ENCODE data around the gene RAPGEF2. TPM values are rescaled to one million over a fixed set of nuclear protein-coding genes. Genes with fewer than 3 reads are reported as not detected.

RAPGEF2 gene
- total and polyA plus RNA-seq, 4 donors = 44.4 to 116 (median 66.0) TPM

GRCh38 chr4:159097785-159098184 lies 5.1 kb upstream of the RAPGEF2 start:
- no CpG with 5 or more reads among the region's 1 CpG for WGBS (ENCODE audit: insufficient coverage)

GRCh38 chr4:159098482-159099127 lies 4.3 kb upstream of the RAPGEF2 start:
- Histone ChIP-seq H3K27me3 (ENCODE audit: control insufficient read depth, insufficient read depth, low read length) (no peaks in the 10 kb centered on the region), H3K4me1 (ENCODE audit: control insufficient read depth, insufficient read depth, low read length) (peaks cover 6% of the 10 kb centered on the region), H3K27ac (ENCODE audit: low read depth, low read length) (no peak overlapping the region), H3K36me3 (ENCODE audit: control insufficient read depth, insufficient read depth, low read length) (no peaks in the 10 kb centered on the region), H3K9me3 (ENCODE audit: control insufficient read depth, insufficient read depth, low read length) (no peaks in the 10 kb centered on the region), H3K4me3 (ENCODE audit: low read depth, low read length) (no peak overlapping the region)
- DNase-seq (ENCODE audit: low read depth in 4 of 6, low spot score in 6 of 6) = no peak

More at GRCh38 chr4:159097785-159098184, 5.1 kb upstream of the RAPGEF2 start:
- Histone ChIP-seq H3K27me3 (ENCODE audit: control insufficient read depth, insufficient read depth, low read length) (no peaks in the 10 kb centered on the region), H3K27ac (ENCODE audit: low read depth, low read length) (no peak overlapping the region), H3K4me1 (ENCODE audit: control insufficient read depth, insufficient read depth, low read length) (peaks cover 6% of the 10 kb centered on the region), H3K9me3 (ENCODE audit: control insufficient read depth, insufficient read depth, low read length) (no peaks in the 10 kb centered on the region), H3K36me3 (ENCODE audit: control insufficient read depth, insufficient read depth, low read length) (no peaks in the 10 kb centered on the region), H3K4me3 (ENCODE audit: low read depth, low read length) (no peak overlapping the region)
- DNase-seq (ENCODE audit: low read depth in 4 of 6, low spot score in 6 of 6) = no peak

GRCh38 chr4:159101988-159102621 lies 774 bp upstream of the RAPGEF2 start:
- WGBS (ENCODE audit: insufficient coverage) = 22% methylated on average over 12 of the region's 14 CpGs
- Histone ChIP-seq H3K4me3 (ENCODE audit: low read depth, low read length) (peak overlapping the region; percentile 90), H3K9me3 (ENCODE audit: control insufficient read depth, insufficient read depth, low read length) (no peaks in the 10 kb centered on the region), H3K36me3 (ENCODE audit: control insufficient read depth, insufficient read depth, low read length) (no peaks in the 10 kb centered on the region), H3K27ac (ENCODE audit: low read depth, low read length) (peak overlapping the region; percentile 61), H3K4me1 (ENCODE audit: control insufficient read depth, insufficient read depth, low read length) (peaks cover 6% of the 10 kb centered on the region), H3K27me3 (ENCODE audit: control insufficient read depth, insufficient read depth, low read length) (no peaks in the 10 kb centered on the region)
- no peak for DNase-seq (ENCODE audit: low read depth in 4 of 6, low spot score in 6 of 6)

- Histone ChIP-seq H3K27me3 (ENCODE audit: control insufficient read depth, insufficient read depth, low read length) (no peaks in the 10 kb centered on the region), H3K36me3 (ENCODE audit: control insufficient read depth, insufficient read depth, low read length) (no peaks in the 10 kb centered on the region), H3K9me3 (ENCODE audit: control insufficient read depth, insufficient read depth, low read length) (no peaks in the 10 kb centered on the region), H3K27ac (ENCODE audit: low read depth, low read length) (peak overlapping the region; percentile 92), H3K4me1 (ENCODE audit: control insufficient read depth, insufficient read depth, low read length) (peaks cover 6% of the 10 kb centered on the region), H3K4me3 (ENCODE audit: low read depth, low read length) (peak overlapping the region; percentile 90)
- DNase-seq (ENCODE audit: low read depth in 4 of 6, low spot score in 6 of 6) = peak in 3 of 6 donors; percentile 33 to 79 (median 68)
- 0% methylated on average over 68 of the region's 72 CpGs for WGBS (ENCODE audit: insufficient coverage)
Measured at GRCh38 chr4:159103384-159103990, 608 bp downstream of the RAPGEF2 start.

- 0% methylated on average over 2 of the region's 9 CpGs for WGBS (ENCODE audit: insufficient coverage)
- no peaks in the 10 kb centered on the region for H3K36me3 ChIP-seq (ENCODE audit: control insufficient read depth, insufficient read depth, low read length)
- H3K27me3 ChIP-seq (ENCODE audit: control insufficient read depth, insufficient read depth, low read length) = no peaks in the 10 kb centered on the region
- peak overlapping the region; percentile 90 for H3K4me3 ChIP-seq (ENCODE audit: low read depth, low read length)
- H3K9me3 ChIP-seq (ENCODE audit: control insufficient read depth, insufficient read depth, low read length) = no peaks in the 10 kb centered on the region
- peak overlapping the region; percentile 92 for H3K27ac ChIP-seq (ENCODE audit: low read depth, low read length)
- peaks cover 6% of the 10 kb centered on the region for H3K4me1 ChIP-seq (ENCODE audit: control insufficient read depth, insufficient read depth, low read length)
- peak in 3 of 6 donors; percentile 44 to 68 (median 49) for DNase-seq (ENCODE audit: low read depth in 4 of 6, low spot score in 6 of 6)
Measured at GRCh38 chr4:159104694-159105414, 2.0 kb downstream of the RAPGEF2 start.

- no peaks in the 10 kb centered on the region for H3K36me3 ChIP-seq (ENCODE audit: control insufficient read depth, insufficient read depth, low read length)
- peak overlapping the region; percentile 90 for H3K4me3 ChIP-seq (ENCODE audit: low read depth, low read length)
- H3K27ac ChIP-seq (ENCODE audit: low read depth, low read length) = peak overlapping the region; percentile 57
- H3K9me3 ChIP-seq (ENCODE audit: control insufficient read depth, insufficient read depth, low read length) = no peaks in the 10 kb centered on the region
- no CpG with 5 or more reads among the region's 4 CpGs for WGBS (ENCODE audit: insufficient coverage)
- H3K4me1 ChIP-seq (ENCODE audit: control insufficient read depth, insufficient read depth, low read length) = peaks cover 6% of the 10 kb centered on the region
- DNase-seq (ENCODE audit: low read depth in 4 of 6, low spot score in 6 of 6) = peak in 2 of 6 donors; percentile 24 to 53
- H3K27me3 ChIP-seq (ENCODE audit: control insufficient read depth, insufficient read depth, low read length) = no peaks in the 10 kb centered on the region
Measured at GRCh38 chr4:159105761-159106243, 2.9 kb downstream of the RAPGEF2 start.

GRCh38 chr4:159106636-159107035 lies 3.8 kb downstream of the RAPGEF2 start:
- Histone ChIP-seq H3K27me3 (ENCODE audit: control insufficient read depth, insufficient read depth, low read length) (no peaks in the 10 kb centered on the region), H3K4me3 (ENCODE audit: low read depth, low read length) (no peak overlapping the region), H3K4me1 (ENCODE audit: control insufficient read depth, insufficient read depth, low read length) (peaks cover 6% of the 10 kb centered on the region), H3K9me3 (ENCODE audit: control insufficient read depth, insufficient read depth, low read length) (no peaks in the 10 kb centered on the region), H3K36me3 (ENCODE audit: control insufficient read depth, insufficient read depth, low read length) (no peaks in the 10 kb centered on the region), H3K27ac (ENCODE audit: low read depth, low read length) (no peak overlapping the region)
- no peak for DNase-seq (ENCODE audit: low read depth in 4 of 6, low spot score in 6 of 6)
- 60% methylated on average over 1 of the region's 4 CpGs for WGBS (ENCODE audit: insufficient coverage)

- peaks cover 1% of the 10 kb centered on the region for H3K4me1 ChIP-seq (ENCODE audit: control insufficient read depth, insufficient read depth, low read length)
- H3K9me3 ChIP-seq (ENCODE audit: control insufficient read depth, insufficient read depth, low read length) = no peaks in the 10 kb centered on the region
- no CpG with 5 or more reads among the region's 2 CpGs for WGBS (ENCODE audit: insufficient coverage)
- H3K36me3 ChIP-seq (ENCODE audit: control insufficient read depth, insufficient read depth, low read length) = no peaks in the 10 kb centered on the region
- no peaks in the 10 kb centered on the region for H3K27me3 ChIP-seq (ENCODE audit: control insufficient read depth, insufficient read depth, low read length)
- H3K27ac ChIP-seq (ENCODE audit: low read depth, low read length) = no peak overlapping the region
- peak in 1 of 6 donors; percentile 15 for DNase-seq (ENCODE audit: low read depth in 4 of 6, low spot score in 6 of 6)
- H3K4me3 ChIP-seq (ENCODE audit: low read depth, low read length) = no peak overlapping the region
Measured at GRCh38 chr4:159107203-159107925, 4.5 kb downstream of the RAPGEF2 start.

- no peak overlapping the region for H3K27ac ChIP-seq (ENCODE audit: low read depth, low read length)
- DNase-seq (ENCODE audit: low read depth in 4 of 6, low spot score in 6 of 6) = no peak
- no peaks in the 10 kb centered on the region for H3K27me3 ChIP-seq (ENCODE audit: control insufficient read depth, insufficient read depth, low read length)
- no peak overlapping the region for H3K4me3 ChIP-seq (ENCODE audit: low read depth, low read length)
- no peaks in the 10 kb centered on the region for H3K9me3 ChIP-seq (ENCODE audit: control insufficient read depth, insufficient read depth, low read length)
- H3K4me1 ChIP-seq (ENCODE audit: control insufficient read depth, insufficient read depth, low read length) = no peaks in the 10 kb centered on the region
- no CpG with 5 or more reads among the region's 3 CpGs for WGBS (ENCODE audit: insufficient coverage)
- no peaks in the 10 kb centered on the region for H3K36me3 ChIP-seq (ENCODE audit: control insufficient read depth, insufficient read depth, low read length)
Measured at GRCh38 chr4:159108124-159108523, 5.2 kb downstream of the RAPGEF2 start.
